Muscle layer of duodenum (tissue), 2 donors: ENCODE measurements around the gene JAK3.

Experiments
- H3K27ac ChIP-seq: one replicate; pipeline ENCODE4 v1.7.0; 2013; ENCODE audit warnings: mild to moderate bottlenecking, low read length
- H3K27me3 ChIP-seq: one replicate; pipeline ENCODE4 v1.7.0; 2013; ENCODE audit warnings: low read depth, mild to moderate bottlenecking, control low read depth, low read length
- H3K36me3 ChIP-seq, 2 donors: one replicate each; pipeline ENCODE4 v1.7.0; 2013; ENCODE audit warnings: low read length in 2 of 2, control low read depth in 1 of 2, mild to moderate bottlenecking in 1 of 2; ENCODE audit not compliant: insufficient read depth in 2 of 2, control insufficient read depth in 1 of 2
- H3K4me1 ChIP-seq, 2 donors: one replicate each; pipeline ENCODE4 v1.7.0; 2013; ENCODE audit warnings: low read length in 2 of 2, mild to moderate bottlenecking in 2 of 2, control low read depth in 1 of 2, moderate library complexity in 1 of 2; ENCODE audit not compliant: insufficient read depth in 2 of 2, control insufficient read depth in 1 of 2
- H3K4me3 ChIP-seq, 2 donors: one replicate each; pipeline ENCODE4 v1.7.0; 2013; ENCODE audit warnings: low read length in 2 of 2, low read depth in 1 of 2, mild to moderate bottlenecking in 1 of 2
- H3K9me3 ChIP-seq, 2 donors: one replicate each; pipeline ENCODE4 v1.7.0; 2013; ENCODE audit warnings: low read length in 2 of 2, control low read depth in 1 of 2, mild to moderate bottlenecking in 1 of 2; ENCODE audit not compliant: control insufficient read depth in 1 of 2
- donor health status: healthy.

The JAK3 gene

DNA sequence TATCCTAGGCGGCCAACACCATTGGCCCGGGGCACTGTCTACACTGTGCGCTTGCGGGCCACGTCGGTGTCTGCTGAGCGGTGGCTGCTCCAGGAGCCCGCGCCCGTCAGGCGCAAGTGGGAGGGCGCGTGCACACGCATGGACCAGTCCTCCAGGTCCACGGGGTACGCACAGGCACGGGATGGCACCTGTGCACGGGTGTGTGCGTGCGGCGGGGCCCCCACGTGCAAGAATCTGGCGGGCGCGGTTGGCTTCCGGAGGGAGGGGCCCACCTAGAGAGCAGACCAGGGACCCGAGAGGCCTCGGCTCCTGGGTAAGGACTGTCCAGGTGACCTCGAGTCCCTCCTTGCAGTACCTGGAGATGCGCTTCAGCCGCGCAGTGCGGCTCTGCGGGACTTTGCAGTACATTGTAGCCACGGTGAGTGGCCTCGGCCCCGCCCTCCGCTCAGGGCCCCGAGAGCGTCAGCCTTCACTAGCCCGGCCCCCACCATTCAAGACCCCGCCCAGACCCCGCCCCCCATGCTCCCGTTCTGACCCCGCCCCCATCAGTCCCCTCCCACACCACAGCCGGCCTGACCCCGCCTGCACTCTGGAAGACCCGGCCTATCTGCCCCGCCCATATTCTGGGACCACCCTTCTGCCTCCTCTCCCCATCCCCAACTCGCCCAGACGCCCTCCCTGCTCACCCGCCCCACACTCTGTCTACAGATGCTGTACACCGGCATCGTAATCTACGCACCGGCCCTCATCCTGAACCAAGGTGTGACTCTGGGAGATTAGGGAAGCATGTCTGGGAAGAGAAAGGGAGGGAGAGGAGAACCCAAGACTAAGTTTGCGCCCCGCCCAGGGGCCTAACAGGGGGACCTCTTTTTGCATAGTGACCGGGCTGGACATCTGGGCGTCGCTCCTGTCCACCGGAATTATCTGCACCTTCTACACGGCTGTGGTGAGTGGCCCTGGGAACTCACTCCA lies 26.3 kb upstream of the JAK3 start:
- no peaks in the 10 kb centered on the region for H3K36me3 ChIP-seq
- peaks cover 0 to 12% of the 10 kb centered on the region in 2 donors for H3K4me1 ChIP-seq
- H3K27me3 ChIP-seq: peaks cover 35% of the 10 kb centered on the region
- no peak overlapping the region for H3K27ac ChIP-seq
- H3K4me3 ChIP-seq: no peak overlapping the region
- no peaks in the 10 kb centered on the region for H3K9me3 ChIP-seq

- Histone ChIP-seq H3K27me3 (peaks cover 35% of the 10 kb centered on the region), H3K4me3 (peak overlapping the region in 1 of 2 donors; percentile 38), H3K4me1 (peaks cover 0 to 12% of the 10 kb centered on the region in 2 donors)
Measured at GRCh38 chr19:17872251-17873001, 24.6 kb upstream of the JAK3 start.

DNA sequence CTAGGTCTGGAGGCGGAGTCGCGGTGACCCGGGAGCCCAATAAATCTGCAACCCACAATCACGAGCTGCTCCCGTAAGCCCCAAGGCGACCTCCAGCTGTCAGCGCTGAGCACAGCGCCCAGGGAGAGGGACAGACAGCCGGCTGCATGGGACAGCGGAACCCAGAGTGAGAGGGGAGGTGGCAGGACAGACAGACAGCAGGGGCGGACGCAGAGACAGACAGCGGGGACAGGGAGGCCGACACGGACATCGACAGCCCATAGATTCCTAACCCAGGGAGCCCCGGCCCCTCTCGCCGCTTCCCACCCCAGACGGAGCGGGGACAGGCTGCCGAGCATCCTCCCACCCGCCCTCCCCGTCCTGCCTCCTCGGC lies 24.1 kb upstream of the JAK3 start, which contains the start of gene SLC5A5:
Gene SLC5A5 (plus strand): TSS at position 68 of the 373 bp plus-strand sequence. CDS start 375 bp downstream, outside the sequence.
- peaks cover 35% of the 10 kb centered on the region for H3K27me3 ChIP-seq
- H3K4me3 ChIP-seq: peak within 1 kb of the TSS in 1 of 2 donors; percentile 38
- no peaks in the 10 kb centered on the region for H3K36me3 ChIP-seq
- H3K27ac ChIP-seq: no peak within 1 kb of the TSS
- H3K9me3 ChIP-seq: no peaks in the 10 kb centered on the region
- peaks cover 0 to 12% of the 10 kb centered on the region in 2 donors for H3K4me1 ChIP-seq

More at GRCh38 chr19:17872251-17873001, 24.6 kb upstream of the JAK3 start:
- no peaks in the 10 kb centered on the region for H3K9me3 ChIP-seq
- H3K27ac ChIP-seq: no peak overlapping the region
- no peaks in the 10 kb centered on the region for H3K36me3 ChIP-seq

GRCh38 chr19:17871032-17871877 lies 23.5 kb upstream of the JAK3 start:
- H3K9me3 ChIP-seq: no peaks in the 10 kb centered on the region
- H3K4me1 ChIP-seq: peaks cover 0 to 12% of the 10 kb centered on the region in 2 donors
- no peak overlapping the region for H3K4me3 ChIP-seq
- peaks cover 35% of the 10 kb centered on the region for H3K27me3 ChIP-seq
- no peaks in the 10 kb centered on the region for H3K36me3 ChIP-seq
- H3K27ac ChIP-seq: no peak overlapping the region

DNA sequence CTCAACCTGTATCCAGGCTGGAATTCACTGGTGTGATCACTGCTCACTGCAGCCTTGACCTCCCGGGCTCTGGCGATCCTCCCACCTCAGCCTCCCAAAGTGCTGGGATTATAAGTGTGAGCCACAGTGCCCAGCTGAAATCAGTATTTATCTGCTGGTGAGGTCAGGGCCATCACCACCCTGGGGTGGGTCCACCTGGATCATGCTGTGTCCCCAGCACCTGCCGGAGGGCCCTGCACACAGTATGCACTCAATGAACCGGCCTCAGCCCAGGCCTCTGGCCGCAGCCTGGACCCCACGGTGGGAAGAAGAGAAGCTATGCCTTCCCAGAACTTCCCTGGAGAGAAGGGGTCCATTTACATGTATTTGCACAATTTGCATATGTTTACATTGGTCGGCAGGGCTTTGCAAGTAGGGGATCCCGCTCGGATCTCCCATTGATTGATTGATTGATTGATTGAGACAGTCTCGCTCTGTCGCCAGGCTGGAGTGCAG lies 21.4 kb upstream of the JAK3 start:
- Histone ChIP-seq H3K4me1 (peaks cover 0 to 12% of the 10 kb centered on the region in 2 donors), H3K27me3 (peaks cover 29% of the 10 kb centered on the region), H3K36me3 (peaks cover 5 to 19% of the 10 kb centered on the region in 2 donors), H3K4me3 (no peak overlapping the region), H3K9me3 (no peaks in the 10 kb centered on the region), H3K27ac (no peak overlapping the region)

- Histone ChIP-seq H3K4me1 (peaks cover 0 to 8% of the 10 kb centered on the region in 2 donors), H3K27me3 (peaks cover 27% of the 10 kb centered on the region), H3K27ac (no peak overlapping the region), H3K4me3 (no peak overlapping the region), H3K9me3 (no peaks in the 10 kb centered on the region), H3K36me3 (peaks cover 9 to 24% of the 10 kb centered on the region in 2 donors)
Measured at GRCh38 chr19:17868669-17869068, 20.9 kb upstream of the JAK3 start.

DNA sequence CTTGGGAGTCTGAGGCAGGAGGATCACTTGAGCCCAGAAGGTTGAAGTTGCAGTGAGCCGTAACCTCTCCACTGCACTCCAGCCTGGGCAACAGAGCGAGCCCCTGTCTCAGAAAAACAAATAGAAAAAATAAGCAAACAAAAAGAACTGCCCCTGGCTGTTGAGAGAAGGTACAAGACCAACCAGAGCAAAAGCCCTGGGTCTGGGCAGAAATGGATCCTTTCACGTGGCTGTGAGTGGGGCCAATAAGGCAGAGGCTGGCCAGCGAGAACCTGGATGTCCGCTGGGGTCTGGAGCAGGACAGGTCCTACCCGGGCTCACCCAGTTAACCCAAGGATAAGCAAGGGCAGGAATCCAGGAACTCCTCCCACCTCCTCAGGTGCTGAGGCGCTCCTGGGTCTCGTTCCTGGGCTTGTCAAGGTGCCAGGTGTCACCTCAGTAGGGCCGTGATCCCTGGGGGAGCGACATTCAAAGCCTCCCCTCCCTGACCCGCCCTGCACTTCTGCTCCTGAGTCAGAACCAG lies 19.2 kb upstream of the JAK3 start:
- H3K27me3 ChIP-seq: peaks cover 13% of the 10 kb centered on the region

DNA sequence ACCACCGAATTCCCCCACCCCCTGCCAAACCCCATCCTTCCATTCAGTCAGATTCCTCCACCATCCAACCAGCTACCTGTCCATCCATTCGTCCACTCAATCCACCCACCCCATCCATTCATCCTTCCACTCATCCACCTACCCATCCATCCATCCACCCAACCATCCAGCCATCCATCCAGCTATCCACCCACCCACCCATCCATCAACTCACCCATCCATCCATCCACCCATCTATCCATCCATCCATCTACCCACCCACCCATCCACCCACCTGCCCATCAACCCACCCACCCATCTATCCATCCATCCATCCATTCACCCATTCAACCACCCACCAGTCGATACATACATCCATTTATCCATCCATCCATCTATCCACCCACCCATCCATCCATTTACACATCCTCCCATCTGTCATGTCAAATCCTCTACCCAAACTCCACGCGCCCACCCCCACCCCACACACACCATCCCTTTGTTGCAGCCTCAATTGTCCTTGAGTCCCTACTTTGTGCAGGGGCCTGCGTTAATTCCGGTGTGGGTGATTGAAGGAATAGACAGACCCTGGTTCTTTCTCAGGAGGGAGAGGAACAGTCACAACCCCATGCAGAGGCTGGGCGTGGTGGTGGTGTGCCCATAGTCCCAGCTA lies 18.7 kb upstream of the JAK3 start:
- Histone ChIP-seq H3K27ac (no peak overlapping the region), H3K27me3 (peaks cover 8% of the 10 kb centered on the region), H3K4me1 (peaks cover 1 to 5% of the 10 kb centered on the region in 2 donors), H3K9me3 (no peaks in the 10 kb centered on the region), H3K36me3 (peaks cover 31 to 46% of the 10 kb centered on the region in 2 donors), H3K4me3 (no peak overlapping the region)

More for the DNA sequence above, 19.2 kb upstream of the JAK3 start:
- H3K4me1 ChIP-seq: no peaks in the 10 kb centered on the region
- H3K4me3 ChIP-seq: no peak overlapping the region
- H3K36me3 ChIP-seq: peaks cover 26 to 40% of the 10 kb centered on the region in 2 donors
- no peak overlapping the region for H3K27ac ChIP-seq
- H3K9me3 ChIP-seq: no peaks in the 10 kb centered on the region

- Histone ChIP-seq H3K4me3 (no peak overlapping the region), H3K9me3 (no peaks in the 10 kb centered on the region), H3K27me3 (peaks cover under 1% of the 10 kb centered on the region), H3K27ac (peak overlapping the region; percentile 52), H3K36me3 (peaks cover 36 to 48% of the 10 kb centered on the region in 2 donors), H3K4me1 (peaks cover 9 to 13% of the 10 kb centered on the region in 2 donors)
Measured at GRCh38 chr19:17865364-17866311, 17.9 kb upstream of the JAK3 start.
